T-helper 1 cell (primary cell): Measurements from ENCODE around the gene TBX4.

Experiments used
- DNase-seq, 5 donors: peaks; one replicate each; pipeline ENCODE4 v3.0.0-alpha.2; 2012 to 2020
- total RNA-seq, 4 donors: gene quantifications; one replicate each; lab custom pipeline; 2026; lab: John Stamatoyannopoulos, UW

TBX4 gene
- total RNA-seq: 0 to 0.15 (median 0) reads per million in 4 donors

- no peak for DNase-seq
These were observed at the start of gene TBX4 for GRCh38 chr17:61452301-61453290. TBX4 (plus strand) TSS chr17:61452422; CDS start chr17:61456491, 4,069 bp downstream.

DNA sequence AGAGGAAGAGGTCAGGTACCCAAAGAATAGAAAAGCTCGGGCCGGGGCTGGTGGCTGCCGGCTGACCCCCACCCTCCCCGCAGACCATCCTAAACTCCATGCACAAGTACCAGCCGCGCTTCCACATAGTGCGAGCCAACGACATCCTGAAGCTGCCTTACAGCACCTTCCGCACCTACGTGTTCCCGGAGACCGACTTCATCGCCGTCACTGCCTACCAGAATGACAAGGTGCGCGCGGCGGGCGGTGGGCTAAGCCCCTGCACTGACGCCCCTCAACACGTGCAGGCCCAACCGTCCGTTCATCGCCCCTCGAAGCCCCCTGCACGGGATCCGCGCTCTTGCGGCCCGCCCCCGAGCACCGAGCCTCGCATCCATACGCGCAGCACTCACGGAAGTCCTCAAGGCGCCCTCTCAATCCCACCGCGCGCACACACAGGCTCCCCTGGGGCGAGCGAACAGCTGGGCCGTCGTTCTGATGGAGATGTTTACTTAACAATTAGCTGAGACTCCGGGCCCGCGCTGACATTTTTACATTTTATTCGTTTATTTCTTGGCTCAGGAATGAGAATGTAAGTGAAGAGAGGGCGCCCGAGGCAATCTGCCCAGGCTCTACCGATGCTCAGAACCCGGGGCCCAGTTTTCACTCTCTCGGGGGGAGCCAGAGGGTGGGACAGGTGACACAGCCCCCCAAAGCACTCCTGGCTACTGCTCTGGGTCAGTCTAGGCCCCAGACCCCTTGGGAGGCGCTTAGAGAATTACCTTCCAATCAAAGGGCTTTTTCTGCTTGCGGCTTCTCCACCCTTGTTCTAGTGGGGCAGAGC is 49.0 kb upstream of the TBX4 start:
- peak in 1 of 5 donors; percentile 28 for DNase-seq

GRCh38 chr17:61403801-61404662 is 48.2 kb upstream of the TBX4 start:
- DNase-seq: peak in 1 of 5 donors; percentile 1

DNA sequence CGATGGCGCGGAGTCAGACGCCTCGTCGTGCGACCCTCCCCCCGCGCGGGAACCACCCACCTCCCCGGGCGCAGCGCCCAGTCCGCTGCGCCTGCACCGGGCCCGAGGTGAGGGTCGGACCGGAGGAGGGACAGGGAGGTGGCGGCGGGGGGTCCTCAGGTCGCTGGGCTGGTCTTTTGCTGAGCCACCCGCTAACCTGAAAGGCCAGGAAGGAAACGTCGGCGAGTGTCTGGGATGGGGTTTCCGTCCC is 47.6 kb upstream of the TBX4 start:
- peak in 1 of 5 donors; percentile 4 for DNase-seq

GRCh38 chr17:61404913-61405685 is 47.1 kb upstream of the TBX4 start:
- peak in 1 of 5 donors; percentile 6 for DNase-seq

DNA sequence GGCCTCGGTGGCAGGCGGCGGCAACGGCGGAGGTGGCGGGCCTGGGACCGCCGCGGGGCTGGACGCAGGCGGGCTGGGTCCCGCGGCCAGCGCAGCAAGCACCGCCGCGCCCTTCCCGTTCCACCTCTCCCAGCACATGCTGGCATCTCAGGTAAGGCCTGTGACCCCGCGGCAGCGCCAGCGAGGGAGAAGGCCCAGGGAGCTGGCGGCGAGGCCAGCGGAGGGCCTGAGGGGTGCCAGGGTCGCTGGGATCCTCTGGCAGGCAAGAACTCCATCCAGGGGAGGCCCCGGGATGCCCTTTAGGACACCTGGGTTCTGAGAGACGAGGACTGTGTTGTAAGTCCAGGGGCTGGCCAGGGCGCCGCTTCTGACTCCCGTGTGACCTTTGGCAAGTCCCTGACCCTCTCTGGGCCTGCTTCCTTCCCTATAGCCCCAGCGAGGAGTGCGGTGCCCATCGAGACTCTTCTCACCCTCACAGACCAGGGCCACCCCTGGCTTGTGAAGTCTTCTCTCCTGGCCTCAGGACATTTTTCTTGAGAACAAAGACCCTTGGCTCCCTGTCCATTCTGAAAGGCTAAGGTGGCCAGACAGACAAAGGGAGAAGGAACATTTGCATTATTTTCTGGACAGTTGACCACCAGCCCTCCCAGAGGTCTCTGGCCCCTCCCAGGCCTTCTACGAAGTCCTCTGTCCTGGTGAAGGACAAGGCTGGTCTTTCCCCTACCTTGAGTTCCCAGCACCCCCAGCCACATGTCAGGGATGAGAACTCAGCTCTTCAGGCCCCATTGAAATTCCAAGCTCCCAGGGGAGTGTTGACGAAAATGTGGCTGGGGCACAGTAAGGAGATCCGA is 46.3 kb upstream of the TBX4 start:
- DNase-seq: peak in 1 of 5 donors; percentile 3

GRCh38 chr17:61406537-61406845 is 45.7 kb upstream of the TBX4 start:
- no peak for DNase-seq

DNA sequence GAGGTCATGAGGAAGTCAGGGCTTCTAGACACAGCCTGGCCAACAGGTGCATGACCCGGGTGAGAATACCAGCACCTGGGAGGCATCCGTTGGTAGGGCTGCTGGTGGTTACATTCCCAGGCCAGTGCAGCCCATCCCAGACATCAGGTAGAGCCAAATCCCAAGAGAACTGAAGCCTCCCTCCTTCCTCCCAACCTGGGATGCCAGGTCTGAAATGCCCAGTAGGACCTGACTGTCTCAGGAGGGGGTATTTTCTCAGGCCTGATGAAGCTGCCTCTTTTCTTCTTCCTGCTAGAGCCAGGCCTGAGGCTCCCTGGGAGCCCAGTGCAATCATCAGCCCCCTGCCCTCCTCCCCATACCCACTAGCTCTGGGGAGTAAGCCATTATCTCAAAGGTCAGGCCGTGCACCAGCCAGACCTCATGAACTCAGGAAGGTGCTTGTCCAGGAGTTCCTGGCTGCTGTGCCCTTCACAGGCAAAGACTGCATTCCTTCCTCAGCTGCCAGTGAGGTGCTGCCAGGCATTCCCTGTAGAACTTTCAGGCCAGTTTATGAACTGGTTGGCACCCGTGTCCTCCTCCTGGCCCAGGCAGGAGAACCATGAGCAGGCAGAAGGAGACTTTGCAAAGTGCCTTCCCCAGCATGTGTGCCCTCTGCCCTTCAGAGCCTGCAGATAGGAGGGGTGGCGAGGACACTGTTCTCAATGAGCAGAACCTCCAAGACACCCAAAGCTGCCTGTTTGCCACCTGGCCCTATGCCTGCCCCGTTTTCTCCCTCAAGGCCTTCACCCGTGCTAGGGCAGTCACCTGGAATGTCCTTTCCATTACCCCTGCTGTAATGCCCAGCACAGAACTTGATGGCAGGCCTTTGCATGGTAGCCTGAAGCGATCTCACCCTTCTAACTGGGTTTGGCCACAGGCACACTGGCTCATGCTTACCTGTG is 45.0 kb upstream of the TBX4 start:
- peak in 1 of 5 donors; percentile 8 for DNase-seq

GRCh38 chr17:61408151-61409041 is 43.8 kb upstream of the TBX4 start:
- DNase-seq: peak in 2 of 5 donors; percentile 5 to 11

DNA sequence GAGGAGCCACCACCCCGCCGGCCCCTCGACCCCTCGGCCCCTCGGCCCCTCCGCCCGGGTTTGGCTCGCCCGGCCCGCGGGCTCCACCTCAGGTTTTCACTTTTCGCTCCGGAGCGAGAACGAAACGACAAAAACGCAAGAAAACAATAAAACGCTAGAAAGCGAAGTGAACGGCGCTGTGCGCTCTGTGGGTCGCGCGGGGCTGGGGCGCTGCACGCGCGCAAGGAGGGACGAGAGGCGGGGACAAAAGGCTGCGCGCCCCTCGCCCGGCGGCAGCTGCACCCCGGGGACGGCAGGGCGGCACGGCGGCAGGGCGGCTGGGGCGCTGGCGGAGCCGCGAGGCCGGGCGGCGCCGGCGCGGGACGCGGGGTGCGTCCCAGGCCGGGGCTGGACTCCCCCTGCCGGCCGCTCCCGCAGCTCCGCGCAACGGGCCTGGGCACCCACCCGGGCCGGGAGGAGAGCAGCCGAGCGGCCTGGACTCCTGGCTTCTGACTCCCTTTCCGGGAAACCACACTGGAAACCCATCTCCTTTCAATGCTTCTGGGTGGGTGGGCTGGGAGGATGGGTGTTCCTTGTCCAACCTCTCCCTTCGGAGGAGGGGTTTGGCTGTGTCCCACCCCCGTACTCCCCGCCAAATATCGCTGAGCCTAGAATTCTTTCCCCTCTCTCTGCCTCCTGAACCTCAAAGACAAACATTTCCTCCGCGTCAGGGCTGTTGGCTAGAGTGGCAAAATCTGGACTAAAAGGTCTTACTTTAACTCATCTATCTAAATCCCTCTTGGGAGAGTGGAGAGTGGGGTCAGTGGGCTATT is 42.7 kb upstream of the TBX4 start:
- DNase-seq: peak in 4 of 5 donors; percentile 10 to 31 (median 22)

DNA sequence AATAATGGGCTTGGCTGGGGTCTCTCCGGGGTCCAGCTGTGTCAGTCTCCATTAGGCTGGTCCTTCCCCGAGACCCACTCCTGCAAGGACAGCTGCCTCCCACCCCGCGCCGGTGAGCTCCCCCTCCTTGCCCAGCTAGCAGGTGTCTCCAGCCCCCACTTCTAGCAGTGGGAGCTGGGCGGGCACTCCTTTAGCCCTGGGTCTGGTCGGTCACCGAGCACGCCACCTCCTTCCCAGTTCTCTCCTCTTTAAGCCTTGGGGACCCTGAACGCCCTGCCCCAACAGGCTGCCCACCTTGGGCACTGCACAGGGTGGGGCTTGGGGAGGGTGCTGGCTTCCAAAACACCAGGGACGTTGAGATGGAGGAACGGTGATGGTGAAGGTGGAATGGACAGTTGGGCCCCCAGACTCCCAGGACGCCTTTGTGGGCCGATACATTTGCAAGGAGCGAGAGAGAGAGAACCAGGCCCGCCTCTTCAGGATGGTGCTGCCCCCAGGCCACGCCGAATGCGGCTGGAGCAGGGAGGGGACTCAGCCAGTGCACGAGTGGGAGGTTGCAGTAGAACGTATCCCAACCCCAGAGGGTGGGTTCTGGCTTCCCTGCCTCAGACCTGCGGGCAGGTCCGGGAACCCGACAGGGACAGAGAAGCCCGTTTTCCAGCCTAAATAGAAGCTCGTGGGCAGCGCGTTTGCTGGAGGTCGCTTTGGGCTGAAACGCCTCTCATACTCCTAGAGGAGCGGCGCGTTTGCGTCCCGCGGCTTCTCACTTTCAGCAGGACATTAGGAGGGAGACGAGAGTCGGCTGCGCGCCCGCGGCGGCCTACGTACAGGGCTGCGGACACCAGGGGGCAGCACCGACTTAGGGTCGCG is 41.8 kb upstream of the TBX4 start:
- peak; percentile 53 to 69 (median 67) for DNase-seq

GRCh38 chr17:61411011-61411260 is 41.3 kb upstream of the TBX4 start:
- DNase-seq: no peak

- peak in 3 of 5 donors; percentile 10 to 20 (median 15) for DNase-seq
These were observed 40.7 kb upstream of the TBX4 start for GRCh38 chr17:61411261-61412142.

DNA sequence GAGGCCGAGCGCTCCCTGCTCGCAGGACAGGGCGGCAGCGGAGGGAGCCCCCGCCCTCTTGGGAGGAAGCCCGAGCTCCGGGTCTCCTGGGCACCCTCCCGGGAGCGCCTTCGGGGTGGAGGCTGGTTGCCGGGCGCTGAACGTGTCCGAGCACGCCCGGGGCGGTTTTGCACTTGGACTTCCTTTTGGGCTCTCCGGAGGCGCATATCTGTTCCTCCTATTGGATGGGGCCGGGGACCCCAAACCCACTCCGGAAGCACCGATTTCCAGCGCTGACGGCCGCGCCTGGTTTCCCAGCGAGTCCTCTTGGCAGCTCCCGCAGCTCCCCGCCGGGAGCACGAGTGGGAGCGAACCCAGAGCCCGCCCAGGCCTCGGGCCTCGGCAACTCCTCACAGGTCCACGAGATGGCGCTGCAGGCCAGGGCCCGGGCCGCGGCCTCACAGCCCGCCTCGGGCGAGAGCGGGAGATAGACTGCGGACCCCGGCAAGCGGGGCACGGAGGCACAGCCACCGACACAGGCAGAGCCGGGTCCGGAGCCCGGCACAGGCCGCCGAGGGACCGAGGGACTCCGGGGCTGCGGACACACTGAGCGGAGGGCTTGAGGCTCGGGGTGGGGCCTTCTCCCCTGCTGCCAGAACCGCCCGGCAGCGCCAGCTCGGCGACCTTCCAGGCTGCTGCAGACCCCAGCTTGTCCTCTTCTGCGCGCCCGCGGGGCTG is 39.9 kb upstream of the TBX4 start:
- peak; percentile 46 to 71 (median 68) for DNase-seq
